ENCODE results near the gene TMPRSS4. TPM values are rescaled to one million over a fixed set of nuclear protein-coding genes. Genes with fewer than 3 reads are reported as not detected.

The TMPRSS4 gene
- total RNA-seq, 1 experiment from 2014 or later = 1.4 TPM

GRCh38 chr11:118163494-118163893, 86.6 kb downstream of the TMPRSS4 start:
- Mint-ChIP-seq H3K4me1 (peaks cover 8% of the 10 kb centered on the region; the same call in 1 of the 2 replicates), H3K4me3 (no peak overlapping the region), H3K9me3 (no peaks in the 10 kb centered on the region), H3K27me3 (ENCODE audit: low read depth) (peaks cover 30% of the 10 kb centered on the region), H3K36me3 (no peaks in the 10 kb centered on the region), H3K27ac (no peak overlapping the region)
- TF ChIP-seq NFATC4 (CRISPR knock-in tag; IDR thresholded peaks at IDR 0.05) (no peak), TEAD1 (CRISPR knock-in tag; IDR thresholded peaks at IDR 0.05) (no peak), ZNF317 (CRISPR knock-in tag; IDR thresholded peaks at IDR 0.05; ENCODE audit: borderline replicate concordance, low read depth) (peak; percentile 75; the same call in 1 of the 2 replicates), ZNF263 (CRISPR knock-in tag; IDR thresholded peaks at IDR 0.05; ENCODE audit: low read depth) (no peak)
- CTCF ChIA-PET = interaction anchor here (0.6 to 1.5 kb wide), 4 partner anchors 8 to 20 kb away, joined by 3 to 5 read pairs (median 4); partner anchors contain the start of gene SCN4B
- POLR2A ChIA-PET = interaction anchor here (0.6 kb wide), 1 partner anchor 182 kb away, joined by 12 read pairs; no protein-coding TSS in a partner anchor
- ATAC-seq (no peak), DNase-seq (ENCODE audit: low spot score) (no peak)

- Mint-ChIP-seq H3K4me1 (peaks cover 9% of the 10 kb centered on the region; the same call in 1 of the 2 replicates), H3K9me3 (no peaks in the 10 kb centered on the region), H3K27me3 (ENCODE audit: low read depth) (peaks cover 30% of the 10 kb centered on the region), H3K36me3 (no peaks in the 10 kb centered on the region), H3K4me3 (no peak overlapping the region), H3K27ac (no peak overlapping the region)
- CTCF ChIA-PET = interaction anchor here (1.5 kb wide), 1 partner anchor 12 kb away, joined by 4 read pairs; the partner anchor contains the start of gene SCN4B
- ATAC-seq (peak; percentile 67), DNase-seq (ENCODE audit: low spot score) (no peak)
- TF ChIP-seq FOXP1 (CRISPR knock-in tag; IDR thresholded peaks at IDR 0.05; ENCODE audit: borderline replicate concordance) (no peak), ZNF232 (CRISPR knock-in tag; IDR thresholded peaks at IDR 0.05) (no peak), NR3C1 (CRISPR knock-in tag; conservative IDR thresholded peaks at IDR 0.05; ENCODE audit: low read depth) (no peak), PREB (CRISPR knock-in tag; IDR thresholded peaks at IDR 0.05; ENCODE audit: borderline replicate concordance) (no peak), KAT7 (CRISPR knock-in tag; IDR thresholded peaks at IDR 0.05; ENCODE audit: borderline replicate concordance) (no peak), ZNF416 (CRISPR knock-in tag; IDR thresholded peaks at IDR 0.05) (no peak), ATF6 (CRISPR knock-in tag; IDR thresholded peaks at IDR 0.05) (no peak), IRF2 (CRISPR knock-in tag; IDR thresholded peaks at IDR 0.05; ENCODE audit: borderline replicate concordance, low read depth) (no peak), SMAD4 (CRISPR knock-in tag; IDR thresholded peaks at IDR 0.05) (no peak), ZBTB43 (CRISPR knock-in tag; IDR thresholded peaks at IDR 0.05) (no peak), EMX1 (CRISPR knock-in tag; IDR thresholded peaks at IDR 0.05) (no peak), CDX4 (CRISPR knock-in tag; IDR thresholded peaks at IDR 0.05; ENCODE audit: borderline replicate concordance) (no peak), TCF7 (CRISPR knock-in tag; IDR thresholded peaks at IDR 0.05; ENCODE audit: low read depth) (no peak), OVOL2 (CRISPR knock-in tag; IDR thresholded peaks at IDR 0.05; ENCODE audit: borderline replicate concordance) (no peak), NR2C2 (CRISPR knock-in tag; IDR thresholded peaks at IDR 0.05) (no peak), NFATC4 (CRISPR knock-in tag; IDR thresholded peaks at IDR 0.05) (no peak)
- TF ChIP-seq, protein P1, sequence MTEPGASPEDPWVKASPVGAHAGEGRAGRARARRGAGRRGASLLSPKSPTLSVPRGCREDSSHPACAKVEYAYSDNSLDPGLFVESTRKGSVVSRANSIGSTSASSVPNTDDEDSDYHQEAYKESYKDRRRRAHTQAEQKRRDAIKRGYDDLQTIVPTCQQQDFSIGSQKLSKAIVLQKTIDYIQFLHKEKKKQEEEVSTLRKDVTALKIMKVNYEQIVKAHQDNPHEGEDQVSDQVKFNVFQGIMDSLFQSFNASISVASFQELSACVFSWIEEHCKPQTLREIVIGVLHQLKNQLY (CRISPR knock-in tag; IDR thresholded peaks at IDR 0.05) = no peak
- TF ChIP-seq, protein P2, sequence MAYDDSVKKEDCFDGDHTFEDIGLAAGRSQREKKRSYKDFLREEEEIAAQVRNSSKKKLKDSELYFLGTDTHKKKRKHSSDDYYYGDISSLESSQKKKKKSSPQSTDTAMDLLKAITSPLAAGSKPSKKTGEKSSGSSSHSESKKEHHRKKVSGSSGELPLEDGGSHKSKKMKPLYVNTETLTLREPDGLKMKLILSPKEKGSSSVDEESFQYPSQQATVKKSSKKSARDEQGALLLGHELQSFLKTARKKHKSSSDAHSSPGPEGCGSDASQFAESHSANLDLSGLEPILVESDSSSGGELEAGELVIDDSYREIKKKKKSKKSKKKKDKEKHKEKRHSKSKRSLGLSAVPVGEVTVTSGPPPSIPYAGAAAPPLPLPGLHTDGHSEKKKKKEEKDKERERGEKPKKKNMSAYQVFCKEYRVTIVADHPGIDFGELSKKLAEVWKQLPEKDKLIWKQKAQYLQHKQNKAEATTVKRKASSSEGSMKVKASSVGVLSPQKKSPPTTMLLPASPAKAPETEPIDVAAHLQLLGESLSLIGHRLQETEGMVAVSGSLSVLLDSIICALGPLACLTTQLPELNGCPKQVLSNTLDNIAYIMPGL (CRISPR knock-in tag; IDR thresholded peaks at IDR 0.05) = no peak
- POLR2A ChIA-PET = interaction anchor here (0.6 kb wide), 1 partner anchor 12 kb away, joined by 6 read pairs; the partner anchor contains the start of gene SCN4B
Observed at GRCh38 chr11:118164885-118165284, 88.0 kb downstream of the TMPRSS4 start.

Data from WTC11 (cell line).